Naive thymus-derived CD8-positive, alpha-beta T cell (primary cell): ENCODE data around the gene MTRF1. TPM values are rescaled to one million over a fixed set of nuclear protein-coding genes. Genes with fewer than 3 reads are reported as not detected.

Experiments used
- ATAC-seq, 2 donors: fragments of 150-1000 bp; cut with Tn5 transposase in 1 of 2; sonication (Bioruptor Pico), chemical (Tn5 transposase) in 1 of 2; 1 replicate in 1 of 2; 2 replicates in 1 of 2; pipeline ENCODE4 v1.10.0; 2021; ENCODE audit warnings: mild to moderate bottlenecking in 2 of 2, moderate library complexity in 2 of 2
- POLR2A ChIA-PET: fragments of 350-600 bp; sonication (Branson Sonifier 250); formaldehyde crosslinking; loops from one replicate; lab custom pipeline; 2021; ENCODE audit warnings: antibody characterized with exemption; lab: Charles Lee
- DNase-seq, 10 donors: peaks; one replicate each; pipeline versions ENCODE4 v3.0.0 to v3.0.0-alpha.2; 2020 to 2022
- H3K27ac Mint-ChIP-seq, 10 donors: one replicate each; pipeline ENCODE4 v1.8.0; 2020 to 2022; ENCODE audit warnings: mild to moderate bottlenecking in 10 of 10, mixed read lengths in 10 of 10, moderate library complexity in 4 of 10, inconsistent platforms in 1 of 10
- H3K27me3 Mint-ChIP-seq, 5 donors: one replicate each; pipeline ENCODE4 v1.8.0; 2021 to 2022; ENCODE audit warnings: mixed read lengths in 5 of 5
- H3K36me3 Mint-ChIP-seq, 3 donors: one replicate each; pipeline ENCODE4 v1.8.0; 2020 to 2022; ENCODE audit warnings: mixed read lengths in 3 of 3, mild to moderate bottlenecking in 2 of 3, inconsistent platforms in 1 of 3
- H3K4me1 Mint-ChIP-seq, 4 donors: one replicate each; pipeline ENCODE4 v1.8.0; 2021 to 2022; ENCODE audit warnings: mixed read lengths in 4 of 4
- H3K4me3 Mint-ChIP-seq, 10 donors: one replicate each; pipeline ENCODE4 v1.8.0; 2020 to 2022; ENCODE audit warnings: mild to moderate bottlenecking in 10 of 10, mixed read lengths in 10 of 10, moderate library complexity in 6 of 10, inconsistent platforms in 1 of 10
- H3K9me3 Mint-ChIP-seq, 9 donors: one replicate each; pipeline ENCODE4 v1.8.0; 2020 to 2022; ENCODE audit warnings: mixed read lengths in 9 of 9, mild to moderate bottlenecking in 3 of 9, inconsistent platforms in 1 of 9, moderate library complexity in 1 of 9
- polyA plus RNA-seq, 3 donors: library from polyadenylated mRNA; unstranded; fragments of 300-500 nt; fragmentation: Illumina TruSeq; gene quantifications; one replicate each; pipeline ENCODE4 v1.2.3, GENCODE V29; 2021
- total RNA-seq, 8 experiments: library from RNA in 2 of 8; stranded (reverse) in 2 of 8; gene quantifications; one replicate each; pipeline ENCODE4 v1.2.3 and lab custom pipeline; 2021 to 2026

MTRF1 gene
- total and polyA plus RNA-seq, 5 experiments from 2014 or later = 13.8 to 45.9 (median 24.3) TPM

- H3K4me3 Mint-ChIP-seq = no peak overlapping the region
- no peaks in the 10 kb centered on the region for H3K9me3 Mint-ChIP-seq
- peak overlapping the region in 4 of 10 donors; percentile 1 to 55 (median 44) for H3K27ac Mint-ChIP-seq
- ATAC-seq (no peak), DNase-seq (no peak)
- H3K27me3 Mint-ChIP-seq = no peaks in the 10 kb centered on the region
- POLR2A ChIA-PET = no interaction called here
- peaks cover 3 to 12% (median 5%) of the 10 kb centered on the region in 4 donors for H3K4me1 Mint-ChIP-seq
- H3K36me3 Mint-ChIP-seq = peaks cover 0 to 29% (median 27%) of the 10 kb centered on the region in 3 donors
Observed at GRCh38 chr13:41244556-41244955, 18.8 kb downstream of the MTRF1 start.

- POLR2A ChIA-PET = no interaction called here
- Mint-ChIP-seq H3K4me1 (peaks cover 3 to 12% (median 6%) of the 10 kb centered on the region in 4 donors), H3K36me3 (peaks cover 0 to 35% (median 28%) of the 10 kb centered on the region in 3 donors), H3K27me3 (no peaks in the 10 kb centered on the region), H3K9me3 (no peaks in the 10 kb centered on the region), H3K27ac (no peak overlapping the region), H3K4me3 (no peak overlapping the region)
- no peak for ATAC-seq
- DNase-seq = no peak
Observed at GRCh38 chr13:41241626-41242025, 21.8 kb downstream of the MTRF1 start.

- Mint-ChIP-seq H3K27me3 (no peaks in the 10 kb centered on the region), H3K27ac (peak overlapping the region in 2 of 10 donors; percentile 17 to 29), H3K36me3 (peaks cover 5 to 75% (median 43%) of the 10 kb centered on the region in 3 donors), H3K4me1 (peaks cover 12 to 18% (median 13%) of the 10 kb centered on the region in 4 donors), H3K9me3 (no peaks in the 10 kb centered on the region), H3K4me3 (no peak overlapping the region)
- DNase-seq (no peak), ATAC-seq (no peak)
- POLR2A ChIA-PET = interaction anchor here (0.5 kb wide), 1 partner anchor 503 kb away, joined by 4 read pairs; no protein-coding TSS in a partner anchor
Observed at GRCh38 chr13:41236369-41236768, 27.0 kb downstream of the MTRF1 start.

DNA sequence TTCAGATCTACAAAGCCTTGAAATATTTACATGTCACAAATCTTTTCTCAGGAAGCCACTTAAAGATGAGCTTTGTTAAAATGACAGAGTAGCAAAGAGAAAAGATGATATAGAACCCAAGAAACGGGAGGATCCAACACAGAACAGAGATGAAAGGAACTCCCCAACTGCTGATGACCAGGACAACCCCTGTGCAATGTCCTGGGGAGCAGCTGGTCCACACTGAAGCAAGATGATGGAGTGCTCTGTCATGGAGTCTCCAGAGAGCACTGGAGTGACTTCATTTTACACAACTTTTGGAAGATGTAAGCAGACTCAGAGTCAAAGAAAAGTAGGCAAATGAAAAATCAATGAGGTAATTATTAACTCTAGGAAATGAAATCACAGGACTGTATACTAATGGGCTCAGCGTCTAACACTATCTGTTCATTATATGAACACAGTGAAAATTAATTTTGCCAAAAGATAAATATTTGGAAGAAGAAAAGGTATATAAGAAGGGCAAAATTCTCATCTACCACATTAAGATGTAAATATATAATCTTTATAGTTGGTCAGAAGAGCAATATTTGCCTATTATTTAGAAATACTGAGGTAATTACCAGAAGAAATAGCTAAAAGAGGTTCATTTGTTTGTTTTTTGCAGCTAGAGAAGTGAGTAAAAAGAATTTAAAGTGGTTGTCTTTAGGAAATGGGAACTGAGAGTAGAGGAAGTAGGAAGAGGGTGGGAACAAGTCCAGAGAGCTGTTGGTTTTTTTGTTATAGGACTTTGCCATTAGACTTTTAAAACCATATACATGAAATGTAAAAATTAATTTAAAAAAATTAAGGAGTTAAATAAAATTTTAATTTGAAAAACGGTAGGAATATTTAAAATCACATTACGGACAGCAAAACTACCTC, 30.5 kb downstream of the MTRF1 start:
- no peak for DNase-seq
- no peaks in the 10 kb centered on the region for H3K27me3 Mint-ChIP-seq
- peaks cover 5 to 82% (median 35%) of the 10 kb centered on the region in 3 donors for H3K36me3 Mint-ChIP-seq
- peak overlapping the region in 4 of 10 donors; percentile 52 to 89 (median 72) for H3K27ac Mint-ChIP-seq
- peaks cover 10 to 23% (median 14%) of the 10 kb centered on the region in 4 donors for H3K4me1 Mint-ChIP-seq
- no peak overlapping the region for H3K4me3 Mint-ChIP-seq
- H3K9me3 Mint-ChIP-seq = no peaks in the 10 kb centered on the region
- POLR2A ChIA-PET = interaction anchor here (1.1 kb wide), 1 partner anchor 173 kb away, joined by 3 read pairs; no protein-coding TSS in a partner anchor
- ATAC-seq = no peak

GRCh38 chr13:41231786-41232185, 31.6 kb downstream of the MTRF1 start:
- no peaks in the 10 kb centered on the region for H3K27me3 Mint-ChIP-seq
- no peak for DNase-seq
- H3K4me1 Mint-ChIP-seq = peaks cover 10 to 23% (median 14%) of the 10 kb centered on the region in 4 donors
- peak overlapping the region in 6 of 10 donors; percentile 3 to 89 (median 56) for H3K27ac Mint-ChIP-seq
- peak overlapping the region in 2 of 10 donors; percentile 24 to 57 for H3K4me3 Mint-ChIP-seq
- ATAC-seq = no peak
- H3K9me3 Mint-ChIP-seq = no peaks in the 10 kb centered on the region
- peaks cover 5 to 89% (median 35%) of the 10 kb centered on the region in 3 donors for H3K36me3 Mint-ChIP-seq
- POLR2A ChIA-PET = no interaction called here

- Mint-ChIP-seq H3K27me3 (no peaks in the 10 kb centered on the region), H3K36me3 (peaks cover 5 to 89% (median 33%) of the 10 kb centered on the region in 3 donors), H3K27ac (peak overlapping the region in 5 of 10 donors; percentile 4 to 88 (median 65)), H3K4me3 (peak overlapping the region in 1 of 10 donors; percentile 24), H3K9me3 (no peaks in the 10 kb centered on the region), H3K4me1 (peaks cover 10 to 23% (median 14%) of the 10 kb centered on the region in 4 donors)
- DNase-seq (no peak), ATAC-seq (no peak)
- POLR2A ChIA-PET = interaction anchor here (0.7 kb wide), 1 partner anchor 162 kb away, joined by 3 read pairs; no protein-coding TSS in a partner anchor
Observed at GRCh38 chr13:41231025-41231677, 32.2 kb downstream of the MTRF1 start.

- Mint-ChIP-seq H3K9me3 (no peaks in the 10 kb centered on the region), H3K4me3 (no peak overlapping the region), H3K4me1 (peaks cover 10 to 23% (median 14%) of the 10 kb centered on the region in 4 donors), H3K27ac (no peak overlapping the region), H3K36me3 (peaks cover 0 to 84% (median 31%) of the 10 kb centered on the region in 3 donors), H3K27me3 (no peaks in the 10 kb centered on the region)
- POLR2A ChIA-PET = interaction anchor here (0.6 kb wide), 1 partner anchor 85 kb away, joined by 3 read pairs; no protein-coding TSS in a partner anchor
- DNase-seq (no peak), ATAC-seq (no peak)
Observed at GRCh38 chr13:41229356-41229755, 34.0 kb downstream of the MTRF1 start.

- H3K27me3 Mint-ChIP-seq = no peaks in the 10 kb centered on the region
- peaks cover 0 to 79% (median 25%) of the 10 kb centered on the region in 3 donors for H3K36me3 Mint-ChIP-seq
- H3K4me1 Mint-ChIP-seq = no peaks in the 10 kb centered on the region
- no peak overlapping the region for H3K27ac Mint-ChIP-seq
- H3K4me3 Mint-ChIP-seq = no peak overlapping the region
- POLR2A ChIA-PET = no interaction called here
- DNase-seq (no peak), ATAC-seq (no peak)
- no peaks in the 10 kb centered on the region for H3K9me3 Mint-ChIP-seq
Observed at GRCh38 chr13:41224113-41225110, 39.0 kb downstream of the MTRF1 start.

- H3K4me1 Mint-ChIP-seq = no peaks in the 10 kb centered on the region
- peak overlapping the region in 1 of 10 donors; percentile 68 for H3K27ac Mint-ChIP-seq
- POLR2A ChIA-PET = interaction anchor here (0.5 kb wide), 1 partner anchor 162 kb away, joined by 3 read pairs; no protein-coding TSS in a partner anchor
- no peaks in the 10 kb centered on the region for H3K9me3 Mint-ChIP-seq
- H3K4me3 Mint-ChIP-seq = no peak overlapping the region
- DNase-seq (peak in 9 of 10 donors; percentile 25 to 70 (median 50)), ATAC-seq (peak; percentile 85)
- H3K27me3 Mint-ChIP-seq = no peaks in the 10 kb centered on the region
- H3K36me3 Mint-ChIP-seq = peaks cover 0 to 79% (median 18%) of the 10 kb centered on the region in 3 donors
Observed at GRCh38 chr13:41222259-41222852, 41.0 kb downstream of the MTRF1 start.

- Mint-ChIP-seq H3K27me3 (no peaks in the 10 kb centered on the region), H3K4me3 (no peak overlapping the region), H3K27ac (no peak overlapping the region), H3K36me3 (peaks cover 0 to 70% (median 16%) of the 10 kb centered on the region in 3 donors), H3K4me1 (no peaks in the 10 kb centered on the region), H3K9me3 (no peaks in the 10 kb centered on the region)
- POLR2A ChIA-PET = no interaction called here
- DNase-seq (no peak), ATAC-seq (no peak)
Observed at GRCh38 chr13:41220401-41220800, 43.0 kb downstream of the MTRF1 start.

DNA sequence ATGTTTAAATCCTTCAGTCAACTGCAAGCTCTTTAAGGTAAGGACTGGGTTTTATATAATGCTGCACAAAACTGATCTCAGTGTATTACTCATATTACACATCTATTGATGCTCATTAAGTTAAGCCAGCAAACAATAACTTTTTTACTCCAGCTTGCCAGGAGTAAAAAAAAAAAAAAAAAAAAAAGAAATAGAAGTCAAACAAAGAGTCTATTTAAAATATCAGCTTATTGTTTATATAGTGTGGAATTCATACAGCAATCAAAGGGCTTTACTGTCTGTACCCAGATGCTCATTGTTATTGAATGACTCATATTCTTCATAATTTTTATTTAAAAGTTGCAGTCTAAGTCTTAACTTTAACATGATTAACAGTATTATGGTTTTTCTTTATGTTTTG, 47.2 kb downstream of the MTRF1 start:
- peaks cover 0 to 2% (median 0%) of the 10 kb centered on the region in 4 donors for H3K4me1 Mint-ChIP-seq
- no peak overlapping the region for H3K4me3 Mint-ChIP-seq
- peaks cover 0 to 7% (median 3%) of the 10 kb centered on the region in 9 donors for H3K9me3 Mint-ChIP-seq
- POLR2A ChIA-PET = no interaction called here
- H3K27ac Mint-ChIP-seq = peak overlapping the region in 1 of 10 donors; percentile 51
- peaks cover 3 to 42% (median 14%) of the 10 kb centered on the region in 3 donors for H3K36me3 Mint-ChIP-seq
- ATAC-seq = no peak
- DNase-seq = no peak
- no peaks in the 10 kb centered on the region for H3K27me3 Mint-ChIP-seq
